ENCODE measurements around the gene VMP1.

VMP1 gene

DNA sequence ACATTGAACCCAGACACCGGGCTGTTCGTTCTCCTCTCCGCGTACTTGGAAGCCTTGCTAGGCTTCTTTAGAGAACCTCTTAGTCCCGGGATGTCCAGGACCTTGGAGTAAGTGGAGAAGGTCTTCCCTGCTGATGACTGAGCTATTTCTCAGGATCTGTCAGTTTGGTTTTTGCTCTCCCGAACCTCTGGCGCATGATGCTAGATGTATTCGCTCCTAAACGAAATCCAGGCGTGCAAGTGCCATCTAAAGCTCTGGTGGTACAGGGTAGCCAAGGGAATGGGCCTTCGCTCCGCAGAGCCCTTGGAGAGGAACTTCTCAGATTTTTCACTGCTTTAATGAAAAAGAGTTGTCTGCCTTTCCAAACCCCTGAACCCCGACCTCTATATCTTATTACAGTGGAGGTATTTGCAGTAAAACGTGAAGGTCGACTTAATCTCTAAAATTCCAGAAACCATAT is 547 bp downstream of the VMP1 start:
- no peak for DNase-seq (ENCODE audit: low read depth in 4 of 4, low spot score in 1 of 4)

DNA sequence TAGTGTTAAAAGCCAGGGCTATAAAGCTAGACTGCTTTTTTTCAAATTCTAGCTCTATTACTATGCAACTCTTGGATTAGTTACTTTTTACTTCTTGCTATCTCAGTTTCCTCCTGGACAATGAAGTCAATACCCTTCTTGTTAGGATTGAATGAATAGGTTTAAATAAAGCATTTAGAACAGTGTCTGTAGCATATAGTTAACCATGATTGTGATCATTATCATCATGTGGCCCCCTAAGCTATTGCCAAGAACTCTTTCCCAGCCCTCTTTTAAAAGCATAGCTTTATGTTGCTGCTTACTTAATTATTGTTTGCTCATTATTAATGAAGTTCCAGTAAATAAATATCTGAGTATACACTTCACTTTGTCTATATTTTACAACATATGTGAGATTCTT is 4.5 kb downstream of the VMP1 start:
- DNase-seq (ENCODE audit: low read depth in 4 of 4, low spot score in 1 of 4): no peak

DNA sequence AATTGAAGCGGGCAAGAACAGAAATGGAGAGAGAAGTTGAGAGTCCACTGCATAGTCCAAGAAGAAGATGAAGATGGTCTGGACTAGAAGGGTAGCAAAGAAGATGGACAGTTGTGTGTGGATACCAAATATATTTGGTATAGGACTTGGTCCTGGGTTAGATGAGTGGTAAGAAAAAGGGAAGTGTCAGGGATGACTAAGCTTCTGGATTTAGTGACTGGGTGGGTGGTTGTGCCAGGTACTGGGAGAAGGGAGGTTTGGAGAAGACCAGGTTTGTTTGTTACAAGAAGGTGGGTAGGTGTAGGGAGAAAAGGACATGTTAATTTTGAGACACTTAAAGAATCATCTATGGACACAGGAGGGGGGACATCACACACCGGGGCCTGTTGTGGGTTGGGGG is 5.4 kb downstream of the VMP1 start:
- no peak for DNase-seq (ENCODE audit: low read depth in 4 of 4, low spot score in 1 of 4)

- no peak for DNase-seq (ENCODE audit: low read depth in 4 of 4, low spot score in 1 of 4)
Observed at GRCh38 chr17:59714255-59714654, 6.8 kb downstream of the VMP1 start.

GRCh38 chr17:59716427-59716826 is 9.0 kb downstream of the VMP1 start:
- DNase-seq (ENCODE audit: low read depth in 4 of 4, low spot score in 1 of 4): no peak

DNA sequence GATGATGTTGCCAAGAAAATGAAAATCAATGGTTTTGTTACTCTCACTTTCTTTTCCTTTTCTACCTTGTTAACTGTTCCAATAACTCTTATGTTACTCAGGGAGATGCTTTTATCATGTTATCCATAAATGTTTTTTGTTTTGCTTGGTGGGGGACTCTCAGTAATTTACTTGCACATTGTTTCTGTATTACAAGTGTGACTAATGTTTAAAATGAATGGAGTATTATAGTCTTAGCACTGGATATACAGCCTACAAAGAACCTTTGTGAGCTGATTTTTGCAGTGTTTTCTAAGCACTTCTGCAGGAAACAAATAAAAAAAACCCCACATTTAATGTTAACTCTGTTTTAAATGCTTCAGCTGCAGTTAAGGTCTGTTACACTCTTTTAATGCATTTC is 12.1 kb downstream of the VMP1 start:
- no peak for DNase-seq (ENCODE audit: low read depth in 4 of 4, low spot score in 1 of 4)

GRCh38 chr17:59722623-59723022 is 15.2 kb downstream of the VMP1 start:
- DNase-seq (ENCODE audit: low read depth in 4 of 4, low spot score in 1 of 4): no peak

DNA sequence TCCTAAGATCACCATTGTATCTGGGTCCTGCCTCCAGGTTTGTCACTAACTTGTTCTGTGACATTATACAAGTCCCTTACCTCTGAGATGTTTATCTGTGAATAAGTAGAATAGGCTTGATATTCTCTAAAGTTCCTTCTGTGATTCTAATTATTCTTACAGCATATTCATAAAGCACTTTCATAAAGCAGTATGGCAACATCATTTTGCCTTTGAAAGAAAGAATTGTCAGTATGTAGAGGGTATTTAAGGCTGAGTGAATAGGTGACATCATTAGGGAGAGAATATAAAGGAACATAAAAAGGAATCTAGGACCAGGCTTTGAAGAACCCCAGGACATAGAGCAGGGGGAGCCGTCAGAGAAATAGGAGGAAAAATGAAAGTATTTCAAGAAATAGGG is 15.6 kb downstream of the VMP1 start:
- no peak for DNase-seq (ENCODE audit: low read depth in 4 of 4, low spot score in 1 of 4)

- no peak for DNase-seq (ENCODE audit: low read depth in 4 of 4, low spot score in 1 of 4)
Observed at GRCh38 chr17:59723607-59724006, 16.2 kb downstream of the VMP1 start.

DNA sequence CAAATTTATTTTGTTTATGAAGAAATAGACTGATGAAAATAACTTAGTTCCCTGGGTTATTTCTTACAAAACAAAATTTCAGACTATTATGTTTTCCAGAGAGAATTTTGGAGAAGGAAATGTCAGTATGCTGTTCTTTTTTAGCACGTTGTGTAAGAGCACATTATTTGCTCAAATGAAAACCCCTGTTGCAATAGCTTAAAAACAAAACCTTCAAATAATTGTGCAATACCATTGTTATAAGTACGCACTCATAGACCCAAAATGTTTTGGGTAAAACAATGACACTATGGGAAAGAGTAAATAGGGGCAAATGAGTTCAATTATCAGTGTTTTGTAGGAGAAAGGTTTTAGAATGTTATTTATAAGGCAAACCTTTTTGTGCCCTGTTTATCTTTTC is 18.2 kb downstream of the VMP1 start:
- DNase-seq (ENCODE audit: low read depth in 4 of 4, low spot score in 1 of 4): no peak

DNA sequence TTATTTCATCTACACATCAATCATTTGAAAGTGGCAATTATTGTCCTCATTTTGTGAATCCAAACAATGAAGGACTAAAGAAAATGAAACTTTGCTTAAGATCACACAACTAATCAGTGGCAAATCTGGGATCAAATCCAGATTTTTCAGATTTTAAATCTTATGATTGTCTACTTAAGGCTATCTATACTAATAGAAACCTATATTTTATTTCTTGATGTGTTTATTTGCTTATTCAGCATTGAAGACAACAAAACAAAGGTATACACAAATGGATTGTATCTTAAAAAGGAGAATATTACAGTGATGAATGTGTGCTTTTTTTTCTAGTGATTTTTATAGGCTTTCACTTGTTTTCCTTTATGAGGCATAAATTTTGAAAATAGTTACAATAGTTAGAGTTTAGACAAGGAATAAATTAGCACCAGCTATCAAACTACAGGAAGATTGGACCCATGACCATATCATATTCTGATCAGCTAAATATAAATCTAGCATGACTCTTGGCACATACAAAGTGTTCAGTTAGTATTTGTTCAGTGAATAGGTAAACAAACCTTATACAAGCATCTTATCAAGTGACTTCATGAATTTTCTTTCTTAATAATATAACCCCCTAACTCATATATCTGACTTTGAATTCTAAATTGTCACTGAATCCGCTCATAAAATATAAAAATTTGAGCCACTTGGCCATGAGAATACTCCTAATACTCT is 20.5 kb downstream of the VMP1 start:
- no peak for DNase-seq (ENCODE audit: low read depth in 4 of 4, low spot score in 1 of 4)

- DNase-seq (ENCODE audit: low read depth in 4 of 4, low spot score in 1 of 4): no peak
Observed at GRCh38 chr17:59730268-59730834, 22.9 kb downstream of the VMP1 start.

GRCh38 chr17:59733697-59734096 is 26.2 kb downstream of the VMP1 start:
- no peak for DNase-seq (ENCODE audit: low read depth in 4 of 4, low spot score in 1 of 4)

- no peak for DNase-seq (ENCODE audit: low read depth in 4 of 4, low spot score in 1 of 4)
Observed at GRCh38 chr17:59734226-59734625, 26.8 kb downstream of the VMP1 start.

GRCh38 chr17:59737324-59737723 is 29.9 kb downstream of the VMP1 start:
- DNase-seq (ENCODE audit: low read depth in 4 of 4, low spot score in 1 of 4): no peak

- DNase-seq (ENCODE audit: low read depth in 4 of 4, low spot score in 1 of 4): no peak
Observed at GRCh38 chr17:59743842-59744241, 36.4 kb downstream of the VMP1 start.

- no peak for DNase-seq (ENCODE audit: low read depth in 4 of 4, low spot score in 1 of 4)
Observed at GRCh38 chr17:59745040-59745439, 37.6 kb downstream of the VMP1 start.

GRCh38 chr17:59746849-59747445 is 39.5 kb downstream of the VMP1 start:
- no peak for DNase-seq (ENCODE audit: low read depth in 4 of 4, low spot score in 1 of 4)

DNA sequence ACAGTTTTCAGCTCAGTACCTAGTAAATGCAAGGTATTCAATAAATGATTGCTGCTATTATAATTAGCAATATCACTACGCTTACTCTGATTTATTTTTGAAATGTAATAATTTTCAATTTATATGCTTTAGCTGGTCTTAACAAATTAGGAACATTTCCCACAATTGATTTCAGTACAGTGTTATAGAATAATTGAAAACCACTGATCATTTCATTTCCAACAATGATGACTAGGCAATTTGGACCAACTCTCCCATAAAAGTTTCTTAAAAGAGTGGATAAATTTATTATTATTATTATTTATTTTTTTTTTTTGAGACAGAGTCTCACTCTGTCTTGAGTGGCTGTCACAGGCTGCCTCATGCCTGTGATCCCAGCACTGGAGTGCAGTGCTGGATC is 41.1 kb downstream of the VMP1 start:
- DNase-seq (ENCODE audit: low read depth in 4 of 4, low spot score in 1 of 4): no peak

GRCh38 chr17:59751955-59752413 is 44.5 kb downstream of the VMP1 start:
- DNase-seq (ENCODE audit: low read depth in 4 of 4, low spot score in 1 of 4): no peak

GRCh38 chr17:59752446-59752845 is 45.0 kb downstream of the VMP1 start:
- DNase-seq (ENCODE audit: low read depth in 4 of 4, low spot score in 1 of 4): no peak

GRCh38 chr17:59752922-59753321 is 45.5 kb downstream of the VMP1 start:
- no peak for DNase-seq (ENCODE audit: low read depth in 4 of 4, low spot score in 1 of 4)
